NCI-H82 treated with DMSO at 0.1 percent for 48 hours (cell line): ENCODE results near the gene FIZ1.
"Not testable (repeated sequence)": the region's sequence is repeated elsewhere in the genome, so short reads cannot be mapped to it uniquely, and the experiment has no call there.

Source experiments
- DNase-seq: peaks from one replicate; lab custom pipeline; 2025; ENCODE audit not compliant: unreplicated experiment; lab: John Stamatoyannopoulos, UW

Gene FIZ1

DNA sequence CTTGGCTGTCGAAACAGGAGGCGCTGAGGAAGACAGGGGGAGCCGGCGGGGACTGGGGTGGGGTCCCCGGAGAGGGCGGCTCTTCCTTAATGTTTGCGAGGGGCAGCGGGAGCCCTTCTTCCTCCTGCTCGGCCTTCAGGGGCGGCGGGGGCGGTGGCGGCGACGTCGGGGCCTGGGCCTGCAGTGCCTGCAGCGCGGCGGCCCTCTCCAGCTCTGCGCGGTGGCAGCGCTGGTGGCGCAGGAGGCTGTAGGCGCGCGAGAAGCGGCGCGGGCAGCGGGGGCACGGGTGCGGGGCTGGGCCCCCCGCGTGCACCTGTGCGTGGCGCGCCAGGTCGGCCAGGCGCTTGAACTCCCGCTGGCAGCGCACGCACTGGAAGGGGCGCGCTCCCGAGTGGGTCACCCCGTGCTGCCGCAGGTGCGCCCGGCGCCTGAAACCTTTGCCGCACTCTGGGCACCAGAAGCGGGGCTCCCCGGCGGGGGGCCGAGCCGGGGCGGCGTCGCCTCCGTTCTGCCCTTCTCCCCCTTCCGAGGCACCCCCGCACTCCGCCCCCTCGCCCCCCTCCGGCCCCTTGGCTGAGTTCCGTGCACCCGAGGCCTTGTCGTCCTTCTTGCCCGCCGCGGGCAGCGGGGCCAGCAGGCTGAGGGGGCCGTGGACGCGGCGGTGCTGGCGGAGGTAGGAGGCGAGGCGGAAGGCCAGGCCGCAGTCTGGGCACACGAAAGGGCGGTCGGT, 21.1 kb downstream of the FIZ1 start:
- no peak for DNase-seq

DNA sequence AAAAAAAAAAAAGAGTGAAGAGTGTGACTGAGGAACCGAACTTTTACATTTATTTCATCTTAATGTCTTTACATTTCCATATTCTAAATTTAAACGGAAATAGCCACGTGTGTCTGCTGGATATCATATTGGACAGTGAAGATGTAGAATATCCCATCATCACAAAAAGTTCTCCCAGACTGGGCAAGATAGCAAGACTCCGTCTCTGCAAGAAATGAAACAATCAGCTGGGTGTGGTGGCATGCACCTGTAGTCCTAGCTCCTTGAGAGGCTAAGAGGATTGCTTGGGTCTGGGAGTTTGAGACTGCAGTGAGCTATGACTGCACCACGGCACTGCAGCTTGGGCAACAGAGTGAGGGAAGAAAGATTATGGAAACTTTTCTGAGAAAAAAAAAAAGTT, 22.6 kb downstream of the FIZ1 start:
- no peak for DNase-seq

DNA sequence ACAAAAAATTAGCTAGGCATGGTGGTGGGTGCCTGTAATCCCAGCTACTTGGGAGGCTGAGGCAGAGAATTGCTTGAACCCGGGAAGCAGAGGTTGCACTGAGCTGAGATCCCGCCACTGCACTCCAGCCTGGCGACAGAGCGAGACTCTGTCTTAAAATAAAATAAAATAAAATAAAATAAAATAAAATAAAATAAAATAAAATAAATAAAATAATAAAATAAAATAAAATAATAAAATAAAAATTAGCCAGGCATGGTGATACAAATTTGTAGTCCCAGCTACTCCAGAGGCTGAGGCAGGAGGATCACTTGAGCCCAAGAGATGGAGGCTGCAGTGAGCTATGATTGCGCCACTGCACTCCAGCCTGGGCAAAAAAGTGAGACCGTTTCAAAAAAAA, 25.4 kb downstream of the FIZ1 start:
- DNase-seq, result not testable (repeated sequence)

DNA sequence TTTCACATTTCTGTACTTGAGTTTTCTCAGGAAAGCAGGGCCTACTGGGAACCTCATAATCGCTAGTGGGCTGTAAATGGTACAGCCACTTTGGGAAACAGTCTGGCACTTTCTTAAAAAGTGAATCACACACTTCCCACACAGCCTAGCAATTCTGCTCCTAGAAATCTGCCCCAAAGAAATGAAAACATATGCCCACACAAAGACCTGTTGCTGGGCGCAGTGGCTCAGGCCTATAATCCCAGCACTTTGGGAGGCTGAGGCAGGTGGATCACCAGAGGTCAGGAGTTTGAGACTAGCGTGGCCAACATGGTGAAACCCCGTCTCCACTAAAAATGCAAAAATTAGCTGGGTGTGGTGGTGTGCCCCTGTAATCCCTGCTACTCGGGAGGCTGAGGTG, 29.8 kb downstream of the FIZ1 start:
- DNase-seq, result not testable (repeated sequence)

DNA sequence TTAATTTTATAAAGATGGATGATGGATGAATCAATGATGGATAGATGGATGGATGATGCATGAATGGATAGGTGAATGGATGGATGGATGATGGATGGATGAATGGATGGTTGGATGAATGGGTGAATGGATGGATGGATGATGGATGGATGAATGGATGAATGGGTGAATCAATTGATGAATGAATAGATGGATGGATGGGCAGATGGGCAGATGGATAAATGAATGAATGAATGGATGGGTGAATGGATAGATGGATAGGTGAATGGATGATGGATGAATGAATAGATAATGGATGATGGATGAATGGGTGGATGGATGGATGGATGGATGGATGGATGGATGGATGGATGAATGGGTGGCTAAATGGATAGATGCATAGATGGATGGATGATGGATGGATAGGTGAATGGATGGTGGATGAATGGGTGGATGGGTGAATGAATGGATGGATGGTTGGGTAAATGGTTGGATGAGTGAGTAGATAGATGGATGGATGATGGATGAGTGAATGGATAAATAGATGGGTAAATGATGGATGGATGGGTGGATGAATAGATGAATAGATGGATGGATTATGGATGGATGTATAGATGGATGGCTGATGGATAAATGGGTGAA, 31.5 kb downstream of the FIZ1 start:
- no peak for DNase-seq

DNA sequence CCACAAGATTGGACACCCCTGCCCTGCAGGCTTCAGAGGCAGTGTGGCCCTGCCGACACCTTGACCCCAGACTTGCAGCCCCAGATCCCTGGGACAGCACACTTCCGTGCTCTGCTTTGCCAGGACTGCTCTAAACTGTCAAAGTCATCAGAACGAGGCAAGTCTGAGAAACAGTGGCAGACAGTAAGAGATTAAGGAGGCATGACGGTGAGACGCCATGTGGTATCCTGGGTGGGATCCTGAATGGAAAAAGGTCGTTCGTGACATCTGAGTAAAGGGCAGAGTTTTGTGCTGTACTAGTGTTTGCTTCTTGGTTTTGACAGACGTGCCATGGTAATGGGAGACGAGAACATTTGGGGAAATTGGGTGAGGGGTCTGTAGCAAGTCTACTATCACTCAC, 32.5 kb downstream of the FIZ1 start:
- no peak for DNase-seq

DNA sequence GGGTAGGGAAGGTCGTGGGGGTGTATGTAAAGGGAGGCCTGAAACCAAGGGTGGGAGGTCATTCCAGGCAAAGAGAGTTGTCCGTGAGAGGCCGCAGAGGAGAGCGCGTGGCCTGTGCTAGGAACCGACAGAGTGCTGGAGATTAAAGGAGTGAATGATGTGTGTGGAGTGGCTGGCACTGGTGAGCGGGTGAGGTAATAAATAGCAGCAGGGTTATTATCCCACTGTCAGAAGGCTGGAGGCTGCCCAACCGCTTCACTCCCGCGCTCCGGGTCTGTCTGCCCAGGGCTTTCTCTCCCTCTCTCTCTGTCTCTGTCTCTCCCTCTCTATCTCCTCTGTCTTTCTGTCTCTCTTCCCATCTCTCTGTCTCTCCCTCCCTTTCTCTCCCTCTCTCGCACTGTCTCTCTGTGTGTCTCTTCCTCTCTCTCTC, 36.0 kb downstream of the FIZ1 start:
- DNase-seq, result peak; percentile 30

DNA sequence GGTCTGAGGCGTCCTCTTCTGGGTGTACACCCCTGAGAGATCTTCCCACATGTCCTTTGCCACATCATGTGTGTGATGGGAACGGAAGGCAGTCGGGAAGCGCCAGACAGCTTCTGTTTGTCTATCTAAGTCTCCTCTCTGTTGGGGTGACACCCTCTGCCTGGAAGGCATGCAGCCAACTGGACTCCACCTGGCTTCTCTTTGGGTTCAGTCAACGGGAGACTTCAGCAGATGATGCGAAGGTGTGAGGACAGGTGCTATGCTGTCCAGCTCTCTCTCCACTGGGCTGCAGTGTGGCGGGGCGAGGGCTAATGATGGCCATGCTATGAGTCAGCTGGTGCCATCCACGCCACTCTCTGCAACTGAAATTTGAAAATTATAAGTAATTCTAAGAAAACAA, 39.6 kb downstream of the FIZ1 start:
- no peak for DNase-seq

DNA sequence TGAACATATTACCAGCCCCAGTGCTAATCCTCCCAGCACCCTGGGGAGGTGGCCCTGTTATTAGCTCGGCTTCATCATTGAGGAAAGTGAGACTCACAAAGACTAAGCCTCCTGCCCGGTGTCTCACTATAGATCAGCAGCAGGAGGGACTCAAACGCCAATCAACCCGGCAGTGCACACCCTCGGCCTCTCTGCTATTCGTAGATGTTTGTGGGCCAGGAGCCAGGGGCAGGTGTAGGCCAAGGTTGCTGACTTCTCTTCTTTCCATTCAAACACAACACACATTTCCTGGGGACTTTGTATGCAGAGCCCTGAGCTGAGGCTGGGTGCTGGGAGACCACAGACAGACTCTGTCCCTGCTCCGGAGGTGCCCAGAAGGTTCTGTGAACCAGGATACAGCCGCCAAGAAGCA, 44.6 kb downstream of the FIZ1 start:
- peak; percentile 18 for DNase-seq

DNA sequence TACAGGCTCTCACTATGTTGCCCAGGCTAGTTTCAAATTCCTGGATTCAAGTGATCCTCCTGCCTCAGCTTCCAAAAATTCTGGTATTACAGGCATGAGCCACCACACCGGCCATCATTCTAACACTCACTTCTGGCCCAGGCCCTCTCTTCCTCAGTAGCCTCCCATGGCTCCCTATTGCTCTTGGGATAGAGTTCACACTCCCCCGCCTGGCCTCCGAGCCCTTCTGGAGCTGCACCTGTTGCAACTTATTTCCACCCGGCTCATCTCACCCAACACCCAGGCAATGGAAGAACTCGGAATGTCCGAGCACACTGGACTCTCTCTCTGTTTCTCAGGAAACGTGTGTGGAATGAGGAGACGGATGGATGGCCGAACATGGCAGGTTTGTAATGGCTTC, 45.0 kb downstream of the FIZ1 start:
- no peak for DNase-seq

DNA sequence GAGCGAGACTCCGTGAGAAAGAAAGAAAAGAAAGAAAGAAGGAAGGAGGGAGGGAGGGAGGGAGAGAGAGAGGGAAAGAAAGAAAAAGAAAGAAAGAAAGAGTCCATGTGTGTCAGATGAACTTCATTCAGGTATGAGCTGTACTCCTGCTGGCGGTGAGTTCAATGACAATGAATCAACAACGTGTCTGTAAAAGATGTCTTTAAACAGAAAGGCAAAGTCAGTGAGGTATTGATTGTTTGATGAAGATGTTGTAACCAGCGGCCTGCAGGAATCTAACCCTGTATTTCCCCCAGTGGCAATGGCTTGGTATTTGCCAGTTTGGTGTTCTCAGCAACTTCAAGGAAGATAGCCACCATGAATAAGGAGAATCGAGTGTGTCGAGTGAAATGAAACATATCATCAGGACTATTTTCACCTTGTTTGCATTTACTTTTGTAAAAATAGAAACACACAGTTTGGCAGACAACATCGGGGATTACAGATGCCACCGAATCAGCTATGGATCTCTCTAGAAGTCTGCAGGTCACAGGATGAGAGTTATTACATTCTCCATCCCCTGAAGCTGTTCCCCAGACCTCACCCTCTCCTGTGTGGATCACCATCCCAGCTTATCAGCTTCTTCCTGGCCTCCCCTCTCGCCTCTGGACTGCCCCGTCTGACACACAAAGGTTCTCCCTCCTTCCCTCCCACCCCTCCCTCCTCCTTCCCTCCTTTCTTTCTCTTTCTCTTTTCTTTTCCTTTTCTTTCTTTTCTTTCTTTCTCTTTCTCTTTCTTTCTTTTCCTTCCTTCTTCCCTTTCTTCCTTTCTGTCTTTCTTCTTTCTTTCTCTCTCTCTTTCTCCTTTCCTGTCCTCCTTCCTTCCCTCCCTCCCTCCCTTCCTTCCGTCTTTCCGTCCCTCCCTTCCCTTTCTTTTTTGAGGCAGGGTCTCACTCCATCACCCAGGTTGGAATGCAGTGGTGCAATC, 45.8 kb downstream of the FIZ1 start:
- DNase-seq, result no peak

DNA sequence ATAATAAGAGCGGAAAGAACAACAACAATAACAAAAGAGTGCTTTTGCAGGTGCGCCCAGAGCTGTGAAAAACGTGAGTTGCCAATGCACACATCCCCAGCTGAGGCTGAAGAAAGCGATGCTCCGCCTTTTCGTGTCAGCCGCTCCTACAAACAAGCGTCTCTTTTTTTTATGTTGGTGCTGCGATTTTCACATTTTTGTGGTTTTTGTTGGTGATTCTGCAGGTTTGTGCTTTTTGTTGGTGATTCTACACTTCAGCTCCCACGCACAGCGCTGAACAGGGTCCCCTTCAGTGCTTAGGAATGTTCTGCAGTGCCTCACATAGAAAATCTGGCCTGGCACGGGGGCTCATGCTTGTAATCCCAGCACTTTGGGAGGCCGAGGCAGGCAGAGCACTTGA, 46.7 kb downstream of the FIZ1 start:
- DNase-seq, result no peak

DNA sequence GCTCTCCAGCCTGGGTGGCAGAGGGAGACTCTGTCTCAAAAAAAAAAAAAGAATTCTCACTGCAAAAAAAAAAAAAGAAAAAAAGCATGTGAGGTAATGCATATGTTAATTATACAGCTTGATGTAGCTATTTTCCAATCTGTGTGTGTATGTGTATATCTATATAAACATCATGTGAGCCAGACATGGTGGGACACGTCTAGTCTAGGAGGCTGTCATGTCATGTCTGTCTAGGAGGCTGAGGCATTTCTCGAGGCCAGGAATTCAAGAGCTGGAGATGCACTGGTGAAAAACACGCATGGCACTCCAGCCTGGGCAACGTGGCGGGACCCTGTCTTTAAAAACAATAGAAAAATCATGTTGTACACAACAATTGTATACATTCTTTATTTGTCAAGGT, 47.1 kb downstream of the FIZ1 start:
- no peak for DNase-seq

DNA sequence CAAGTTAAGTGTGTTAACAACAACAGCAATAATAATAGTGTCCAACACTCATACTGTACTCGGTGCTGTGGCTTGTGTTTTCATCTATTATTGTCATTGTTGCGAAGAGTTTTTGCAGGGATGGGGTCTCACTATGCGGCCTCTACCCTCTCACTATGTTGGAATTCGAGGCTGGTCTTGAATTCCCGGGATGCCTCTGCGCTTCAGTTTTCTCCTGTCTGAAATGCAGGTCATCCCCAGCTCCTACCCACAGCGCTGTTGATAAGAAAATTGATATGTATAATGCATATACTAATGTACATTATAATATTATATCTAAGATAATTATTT, 49.0 kb downstream of the FIZ1 start:
- DNase-seq, result no peak

DNA sequence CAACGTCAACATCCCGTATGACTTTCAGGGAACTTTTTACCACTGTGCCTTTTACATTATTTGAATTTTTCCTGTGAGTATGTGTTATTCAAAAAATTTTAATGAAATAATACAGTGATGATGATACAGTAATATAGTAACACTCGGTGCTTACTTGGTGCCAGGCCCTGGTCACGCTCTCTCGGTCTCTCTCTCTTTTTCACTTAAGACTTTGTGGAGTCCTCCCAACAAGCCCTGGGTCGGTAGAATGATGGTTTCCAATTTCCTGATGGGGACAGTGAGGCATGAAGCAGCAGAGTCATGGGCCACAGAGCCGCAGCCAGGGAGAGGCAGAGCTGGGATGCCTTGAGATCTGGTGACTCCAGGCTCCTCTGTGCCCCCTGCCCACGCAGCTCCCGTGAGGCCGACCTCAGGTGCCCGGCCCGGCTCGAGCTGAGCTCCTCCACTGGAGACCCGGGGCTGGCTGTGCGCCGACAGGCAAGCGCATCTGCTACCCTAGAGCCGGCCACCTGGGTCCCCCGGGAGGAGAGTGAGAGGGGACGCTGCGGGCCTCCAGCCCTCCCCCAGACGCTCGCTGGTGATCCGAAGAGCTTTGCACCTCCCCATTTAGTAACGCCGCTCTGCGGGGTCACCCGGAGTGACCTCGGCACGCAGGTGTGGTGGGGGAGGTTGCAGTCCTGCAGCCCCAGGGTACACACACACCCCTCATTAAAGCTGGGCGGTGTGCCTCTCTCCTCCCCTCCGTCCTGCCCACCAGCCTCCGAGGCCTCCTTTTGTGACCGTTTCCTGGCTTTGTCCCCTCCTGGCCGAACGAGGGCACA, 49.6 kb downstream of the FIZ1 start:
- no peak for DNase-seq

DNA sequence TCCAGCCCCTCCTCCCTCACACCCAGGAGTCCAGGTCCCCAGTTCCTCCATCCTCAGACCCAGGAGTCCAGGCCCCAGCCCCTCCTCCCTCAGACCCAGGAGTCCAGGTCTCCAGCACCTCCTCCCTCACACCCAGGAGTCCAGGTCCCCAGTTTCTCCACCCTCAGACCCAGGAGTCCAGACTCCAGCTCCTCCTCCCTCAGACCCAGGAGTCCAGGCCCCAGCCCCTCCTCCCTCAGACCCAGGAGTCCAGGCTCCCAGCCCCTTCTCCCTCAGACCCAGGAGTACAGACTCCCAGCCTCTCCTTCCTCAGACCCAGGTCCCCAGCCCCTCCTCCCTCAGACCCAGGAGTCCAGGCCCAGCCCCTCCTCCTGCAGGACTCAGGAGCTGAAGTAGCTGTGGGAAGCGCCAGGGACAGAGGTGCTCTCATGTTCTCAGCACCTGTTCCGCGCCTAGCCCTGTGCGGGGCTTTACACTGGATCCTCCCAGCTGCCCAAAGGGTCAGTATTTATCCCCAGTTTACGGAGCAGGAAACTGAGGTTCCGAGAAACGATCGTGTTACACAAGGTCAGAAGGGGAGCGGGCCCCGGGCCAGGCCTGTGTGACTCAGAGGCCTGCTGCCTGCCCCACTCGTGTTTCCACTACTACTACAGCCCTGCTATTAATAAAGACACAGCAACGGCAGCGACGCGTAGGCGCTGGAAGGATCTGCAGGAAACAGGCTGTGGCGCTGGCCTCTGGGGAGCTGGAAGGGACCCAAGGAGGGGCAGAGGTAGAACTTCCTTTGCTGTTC, 52.3 kb downstream of the FIZ1 start:
- DNase-seq, result no peak

DNA sequence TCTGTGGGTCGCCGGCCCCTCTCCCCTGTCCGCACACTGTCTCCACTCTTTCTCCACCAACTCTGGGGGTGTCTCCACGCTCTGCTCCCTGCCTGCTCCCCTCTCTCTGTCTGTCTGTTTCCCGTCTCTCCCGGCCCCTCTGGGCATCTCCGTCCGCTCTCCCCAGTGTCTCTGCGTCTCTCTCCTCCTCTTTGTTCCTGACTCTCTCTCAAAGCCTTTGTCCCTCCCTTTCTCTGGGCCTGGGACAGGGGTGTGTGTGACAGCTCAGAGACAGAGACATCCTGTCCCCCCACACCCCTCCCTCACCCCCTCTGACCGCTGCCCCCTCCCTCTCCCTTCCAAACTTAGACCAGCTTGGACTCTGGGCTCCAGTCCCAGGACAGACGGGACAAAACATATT, 53.3 kb downstream of the FIZ1 start:
- no peak for DNase-seq

DNA sequence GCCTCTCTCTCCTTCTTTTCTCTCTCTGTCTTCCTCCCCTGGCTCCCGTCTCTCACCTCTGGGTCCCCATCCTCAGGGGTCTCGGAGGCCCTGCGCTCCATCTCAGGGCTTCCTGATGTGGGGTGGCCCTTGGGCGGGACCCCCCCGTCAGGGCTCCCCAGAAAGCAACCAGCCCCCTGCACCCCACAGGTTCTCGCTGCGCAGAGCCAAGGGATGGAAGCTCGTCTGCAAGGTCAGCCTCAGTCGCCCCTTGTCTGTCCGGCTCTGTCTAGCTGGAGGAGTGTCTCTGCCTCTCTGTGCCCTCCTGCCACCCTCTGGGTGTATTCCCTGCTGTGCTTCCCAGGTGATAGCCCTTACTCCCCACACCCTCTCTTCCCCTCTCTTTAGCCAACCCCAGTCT, 53.9 kb downstream of the FIZ1 start, which contains the start of gene SBK3:
Gene SBK3, minus strand, starts transcription at position 101 of the 400 bp plus-strand sequence. Its CDS starts 0 bp downstream, at position 101.
- no peak for DNase-seq

DNA sequence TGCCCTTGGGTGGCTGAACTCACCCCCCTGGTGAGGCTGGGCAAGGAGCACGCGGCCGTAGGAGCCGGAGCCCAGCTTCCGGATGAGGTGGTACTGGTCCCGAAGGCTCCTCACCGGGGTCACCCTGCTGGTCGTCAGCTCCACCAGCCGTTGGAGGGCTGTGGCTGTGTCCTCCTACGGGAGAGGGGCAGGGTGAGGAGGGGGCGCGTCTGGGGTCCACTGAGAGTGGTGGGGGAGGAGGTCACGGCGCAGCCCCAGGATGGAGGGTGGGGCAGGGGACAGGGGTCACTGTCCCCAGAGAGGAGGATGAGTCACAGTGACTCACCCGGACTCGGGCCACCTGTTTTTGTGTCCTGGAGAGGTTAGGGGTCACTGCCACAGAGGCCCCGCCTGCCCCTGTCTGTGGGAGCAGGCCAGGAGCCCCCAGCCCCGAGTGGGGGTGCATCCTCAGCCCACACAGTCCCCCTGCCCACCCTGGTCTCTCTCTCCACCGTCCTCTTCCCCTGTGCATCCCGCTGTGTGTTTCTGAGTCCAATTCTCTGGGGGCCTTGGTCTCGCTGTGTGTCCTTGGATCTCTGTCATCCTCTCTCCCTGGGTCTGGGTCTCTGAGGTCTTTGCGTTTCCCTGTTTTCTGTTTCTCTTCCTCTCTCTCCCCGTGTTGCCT, 54.4 kb downstream of the FIZ1 start:
- DNase-seq, result no peak

DNA sequence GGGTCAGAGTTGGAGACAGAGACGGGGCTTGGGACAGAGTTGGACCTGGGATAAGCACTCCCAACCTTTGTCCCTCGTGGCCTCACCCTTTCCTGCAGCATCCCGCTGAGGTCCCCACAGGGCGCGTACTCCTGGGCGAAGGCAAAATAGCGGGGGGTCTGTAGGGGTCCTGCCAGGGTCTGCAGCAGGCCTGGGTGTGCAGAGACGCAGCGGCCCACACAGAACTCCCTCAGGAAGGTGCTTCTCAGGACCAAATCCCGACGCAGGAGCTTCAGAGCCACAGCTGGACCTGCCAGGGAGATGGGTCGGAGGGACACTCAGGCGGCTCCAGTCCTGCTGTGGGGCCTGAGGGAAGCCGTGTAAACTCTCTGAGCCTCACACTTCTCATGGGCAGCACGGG, 55.3 kb downstream of the FIZ1 start:
- no peak for DNase-seq
